Ishikawa (cell line): ENCODE data around the gene PCBP3.

Experiments used
- CEBPB ChIP-seq: IDR thresholded peaks from 2 replicates; pipeline ENCODE4 v1.6.1; 2012
- CREB1 ChIP-seq: IDR thresholded peaks from 2 replicates; pipeline ENCODE4 v1.6.1; 2012; ENCODE audit warnings: low read depth
- EP300 ChIP-seq: IDR thresholded peaks from 2 replicates; pipeline ENCODE4 v1.6.1; 2012; ENCODE audit warnings: borderline replicate concordance
- FOXM1 ChIP-seq: IDR thresholded peaks from 2 replicates; pipeline ENCODE4 v1.6.1; 2012; ENCODE audit warnings: low read depth, borderline replicate concordance
- NFIC ChIP-seq: IDR thresholded peaks from 2 replicates; pipeline ENCODE4 v1.6.1; 2012
- RAD21 ChIP-seq: IDR thresholded peaks from 2 replicates; pipeline ENCODE4 v1.6.1; 2012; ENCODE audit warnings: low read depth
- TAF1 ChIP-seq: IDR thresholded peaks from 2 replicates; pipeline ENCODE4 v1.6.1; 2012; ENCODE audit warnings: low read depth, mild to moderate bottlenecking
- TCF12 ChIP-seq: IDR thresholded peaks from 2 replicates; pipeline ENCODE4 v1.6.1; 2012; ENCODE audit warnings: low read depth
- TEAD4 ChIP-seq: IDR thresholded peaks from 2 replicates; pipeline ENCODE4 v1.6.1; 2012
- YY1 ChIP-seq: IDR thresholded peaks from 2 replicates; pipeline ENCODE4 v1.6.1; 2012; ENCODE audit warnings: low read depth
- ZBTB7A ChIP-seq: IDR thresholded peaks from 2 replicates; pipeline ENCODE4 v1.6.1; 2012; ENCODE audit warnings: low read depth
- TF ChIP-seq, protein P1 (sequence below): IDR thresholded peaks from 2 replicates; pipeline ENCODE4 v1.6.1; 2012; ENCODE audit warnings: low read depth, mild to moderate bottlenecking
- TF ChIP-seq, protein P2 (sequence below): IDR thresholded peaks from 2 replicates; pipeline ENCODE4 v1.6.1; 2012
- TF ChIP-seq, protein P3 (sequence below): IDR thresholded peaks from 2 replicates; pipeline ENCODE4 v1.6.1; 2012

DNA sequence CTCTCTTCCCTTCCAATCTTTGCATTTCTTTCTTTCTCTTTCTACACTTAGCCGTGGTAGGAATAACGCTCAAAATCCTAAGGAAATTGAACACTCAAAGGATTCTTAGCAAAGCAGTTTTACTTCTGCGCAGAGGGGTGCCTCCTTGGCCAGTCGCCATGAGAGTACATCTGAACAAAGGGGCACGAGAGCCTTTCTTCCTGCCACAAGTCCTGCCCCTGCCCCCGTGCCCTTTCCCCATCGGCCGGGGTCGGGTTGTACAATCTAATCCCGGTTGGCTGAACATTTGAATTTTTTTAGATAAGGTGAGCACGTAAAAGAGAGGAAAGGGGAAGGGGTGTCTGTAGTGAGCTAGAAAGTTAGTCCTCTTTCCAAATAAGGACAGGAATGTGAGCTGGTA is 309.4 kb downstream of the PCBP3 start:
- TF ChIP-seq YY1 (no peak), EP300 (no peak), RAD21 (no peak), TAF1 (no peak), CEBPB (no peak), CREB1 (no peak), FOXM1 (no peak), TEAD4 (no peak), TCF12 (no peak), NFIC (no peak), ZBTB7A (no peak)
- TF ChIP-seq, protein P1, sequence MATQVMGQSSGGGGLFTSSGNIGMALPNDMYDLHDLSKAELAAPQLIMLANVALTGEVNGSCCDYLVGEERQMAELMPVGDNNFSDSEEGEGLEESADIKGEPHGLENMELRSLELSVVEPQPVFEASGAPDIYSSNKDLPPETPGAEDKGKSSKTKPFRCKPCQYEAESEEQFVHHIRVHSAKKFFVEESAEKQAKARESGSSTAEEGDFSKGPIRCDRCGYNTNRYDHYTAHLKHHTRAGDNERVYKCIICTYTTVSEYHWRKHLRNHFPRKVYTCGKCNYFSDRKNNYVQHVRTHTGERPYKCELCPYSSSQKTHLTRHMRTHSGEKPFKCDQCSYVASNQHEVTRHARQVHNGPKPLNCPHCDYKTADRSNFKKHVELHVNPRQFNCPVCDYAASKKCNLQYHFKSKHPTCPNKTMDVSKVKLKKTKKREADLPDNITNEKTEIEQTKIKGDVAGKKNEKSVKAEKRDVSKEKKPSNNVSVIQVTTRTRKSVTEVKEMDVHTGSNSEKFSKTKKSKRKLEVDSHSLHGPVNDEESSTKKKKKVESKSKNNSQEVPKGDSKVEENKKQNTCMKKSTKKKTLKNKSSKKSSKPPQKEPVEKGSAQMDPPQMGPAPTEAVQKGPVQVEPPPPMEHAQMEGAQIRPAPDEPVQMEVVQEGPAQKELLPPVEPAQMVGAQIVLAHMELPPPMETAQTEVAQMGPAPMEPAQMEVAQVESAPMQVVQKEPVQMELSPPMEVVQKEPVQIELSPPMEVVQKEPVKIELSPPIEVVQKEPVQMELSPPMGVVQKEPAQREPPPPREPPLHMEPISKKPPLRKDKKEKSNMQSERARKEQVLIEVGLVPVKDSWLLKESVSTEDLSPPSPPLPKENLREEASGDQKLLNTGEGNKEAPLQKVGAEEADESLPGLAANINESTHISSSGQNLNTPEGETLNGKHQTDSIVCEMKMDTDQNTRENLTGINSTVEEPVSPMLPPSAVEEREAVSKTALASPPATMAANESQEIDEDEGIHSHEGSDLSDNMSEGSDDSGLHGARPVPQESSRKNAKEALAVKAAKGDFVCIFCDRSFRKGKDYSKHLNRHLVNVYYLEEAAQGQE = no peak
- TF ChIP-seq, protein P2, sequence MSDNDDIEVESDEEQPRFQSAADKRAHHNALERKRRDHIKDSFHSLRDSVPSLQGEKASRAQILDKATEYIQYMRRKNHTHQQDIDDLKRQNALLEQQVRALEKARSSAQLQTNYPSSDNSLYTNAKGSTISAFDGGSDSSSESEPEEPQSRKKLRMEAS = no peak
- TF ChIP-seq, protein P3, sequence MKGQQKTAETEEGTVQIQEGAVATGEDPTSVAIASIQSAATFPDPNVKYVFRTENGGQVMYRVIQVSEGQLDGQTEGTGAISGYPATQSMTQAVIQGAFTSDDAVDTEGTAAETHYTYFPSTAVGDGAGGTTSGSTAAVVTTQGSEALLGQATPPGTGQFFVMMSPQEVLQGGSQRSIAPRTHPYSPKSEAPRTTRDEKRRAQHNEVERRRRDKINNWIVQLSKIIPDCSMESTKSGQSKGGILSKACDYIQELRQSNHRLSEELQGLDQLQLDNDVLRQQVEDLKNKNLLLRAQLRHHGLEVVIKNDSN = no peak
